Spleen (tissue), 7 donors: ENCODE measurements around the gene SMIM12.

ENCODE experiments used
- POLR2A ChIP-seq, 3 donors: fragments of 450-650 bp; IDR thresholded peaks; one replicate each; pipeline ENCODE4 v1.5.1; 2017; ENCODE audit warnings: antibody characterized with exemption in 3 of 3, mild to moderate bottlenecking in 1 of 3
- POLR2AphosphoS5 ChIP-seq, 3 donors: sonication (generic); formaldehyde crosslinking; IDR thresholded peaks; one replicate each; pipeline ENCODE4 v1.5.1; 2017; ENCODE audit warnings: antibody characterized with exemption in 3 of 3
- TF ChIP-seq, protein P1 (sequence below), 11 experiments: fragments of 200-600 bp in 7 of 11; fragments of 450-650 bp in 4 of 11; sonication (generic) in 4 of 11; IDR thresholded peaks in 8 of 11; conservative IDR thresholded peaks in 3 of 11; 1 replicate in 7 of 11; 2 replicates in 4 of 11; pipeline versions ENCODE4 v1.4.0 to v1.8.0; 2016 to 2021; ENCODE audit warnings: antibody characterized with exemption in 11 of 11, inconsistent platforms in 4 of 11, mild to moderate bottlenecking in 1 of 11
- donor health status: DM: no; HTN: no; CAD: no; lungs with moderate emphysema.
- donor health status: DM: no; HTN: no; CAD: no.
- donor health status: DM: no; HTN: no; CAD: no.

GRCh38 chr1:34905098-34905459 lies 45.5 kb upstream of the SMIM12 start:
- TF ChIP-seq POLR2A (IDR thresholded peaks at IDR 0.05) (no peak), POLR2AphosphoS5 (IDR thresholded peaks at IDR 0.05) (no peak)
- TF ChIP-seq, protein P1, sequence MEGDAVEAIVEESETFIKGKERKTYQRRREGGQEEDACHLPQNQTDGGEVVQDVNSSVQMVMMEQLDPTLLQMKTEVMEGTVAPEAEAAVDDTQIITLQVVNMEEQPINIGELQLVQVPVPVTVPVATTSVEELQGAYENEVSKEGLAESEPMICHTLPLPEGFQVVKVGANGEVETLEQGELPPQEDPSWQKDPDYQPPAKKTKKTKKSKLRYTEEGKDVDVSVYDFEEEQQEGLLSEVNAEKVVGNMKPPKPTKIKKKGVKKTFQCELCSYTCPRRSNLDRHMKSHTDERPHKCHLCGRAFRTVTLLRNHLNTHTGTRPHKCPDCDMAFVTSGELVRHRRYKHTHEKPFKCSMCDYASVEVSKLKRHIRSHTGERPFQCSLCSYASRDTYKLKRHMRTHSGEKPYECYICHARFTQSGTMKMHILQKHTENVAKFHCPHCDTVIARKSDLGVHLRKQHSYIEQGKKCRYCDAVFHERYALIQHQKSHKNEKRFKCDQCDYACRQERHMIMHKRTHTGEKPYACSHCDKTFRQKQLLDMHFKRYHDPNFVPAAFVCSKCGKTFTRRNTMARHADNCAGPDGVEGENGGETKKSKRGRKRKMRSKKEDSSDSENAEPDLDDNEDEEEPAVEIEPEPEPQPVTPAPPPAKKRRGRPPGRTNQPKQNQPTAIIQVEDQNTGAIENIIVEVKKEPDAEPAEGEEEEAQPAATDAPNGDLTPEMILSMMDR (IDR thresholded peaks at IDR 0.05 in 8 of 11, conservative IDR thresholded peaks at IDR 0.05 in 3 of 11) = no peak
